Endothelial cell of umbilical vein (primary cell): Measurements from ENCODE around the gene EAPP. TPM values are rescaled to one million over a fixed set of nuclear protein-coding genes. Genes with fewer than 3 reads are reported as not detected.
"Not testable (repeated sequence)": the region's sequence is repeated elsewhere in the genome, so short reads cannot be mapped to it uniquely, and the experiment has no call there.

Experiments
- BruUV-seq: library from RNA; stranded (reverse); fragments of 400-500 nt; replicated peaks from 2 replicates; lab custom pipeline; 2021; lab: Mats Ljungman, UMichigan
- CTCF ChIA-PET: fragments of 300-600, 350-600 bp; sonication (Branson Sonifier 250); formaldehyde crosslinking; loops from one replicate; lab custom pipeline; 2021; ENCODE audit warnings: antibody characterized with exemption, inconsistent platforms; lab: Charles Lee
- POLR2A ChIA-PET: fragments of 300-600, 350-600 bp; sonication (Branson Sonifier 250); formaldehyde crosslinking; loops from one replicate; lab custom pipeline; 2021; ENCODE audit warnings: antibody characterized with exemption, inconsistent platforms; lab: Charles Lee
- DNase-seq: peaks from one replicate; pipeline ENCODE4 v3.0.0-alpha.2; 2011; ENCODE audit warnings: low read depth, low spot score
- FAIRE-seq: peaks from 2 replicates; lab custom pipeline; 2011; peaks lifted over from hg19 to GRCh38; lab: Jason Lieb, UNC
- H2AFZ ChIP-seq: 2 replicates; pipeline ENCODE4 v1.6.0; 2012; ENCODE audit warnings: low read depth, low read length, control low read depth, inconsistent platforms
- H3K27ac ChIP-seq: 2 replicates; pipeline ENCODE4 v1.5.1; 2011; ENCODE audit warnings: low read depth, mild to moderate bottlenecking, control low read depth, low read length, moderate library complexity; ENCODE audit not compliant: insufficient read depth
- H3K27me3 ChIP-seq, 2 experiments: 2 replicates each; pipeline versions ENCODE4 v1.6.0 to v1.6.1; 2011; ENCODE audit warnings: low read length in 2 of 2, mixed read lengths in 1 of 2; ENCODE audit not compliant: control insufficient read depth in 2 of 2, insufficient read depth in 2 of 2
- H3K36me3 ChIP-seq, 2 experiments: 2 replicates in 1 of 2; 3 replicates in 1 of 2; pipeline ENCODE4 v1.5.1; 2011; ENCODE audit warnings: low read length in 2 of 2, mild to moderate bottlenecking in 1 of 2, moderate library complexity in 1 of 2; ENCODE audit not compliant: control insufficient read depth in 2 of 2, insufficient read depth in 2 of 2; ENCODE audit errors: extremely low read depth in 1 of 2
- H3K4me1 ChIP-seq: 3 replicates; pipeline ENCODE4 v1.5.1; 2011; ENCODE audit warnings: mild to moderate bottlenecking, low read length; ENCODE audit not compliant: control insufficient read depth, insufficient read depth; ENCODE audit errors: extremely low read depth
- H3K4me2 ChIP-seq: 2 replicates; pipeline ENCODE4 v1.6.1; 2011; ENCODE audit warnings: low read length, control low read depth, mixed read lengths; ENCODE audit not compliant: insufficient read depth
- H3K4me3 ChIP-seq, 3 experiments: fragments of 200-600 bp in 1 of 3; sonication (generic), shearing (Covaris generic) in 1 of 3; replicated peaks in 1 of 3; 2 replicates each; pipeline ENCODE4 v1.5.1; 2011 to 2016; ENCODE audit warnings: control low read depth in 3 of 3, low read length in 3 of 3, mild to moderate bottlenecking in 2 of 3, inconsistent platforms in 1 of 3, low read depth in 1 of 3, moderate library complexity in 1 of 3; ENCODE audit not compliant: insufficient read depth in 1 of 3
- H3K79me2 ChIP-seq: 2 replicates; pipeline ENCODE4 v1.6.0; 2012; ENCODE audit warnings: low read length, inconsistent platforms; ENCODE audit not compliant: control insufficient read depth, insufficient read depth
- H3K9ac ChIP-seq: replicated peaks from 2 replicates; pipeline ENCODE3; 2011; ENCODE audit warnings: low read length, control low read depth; ENCODE audit not compliant: insufficient read depth; ENCODE audit errors: extremely low read depth
- H3K9me1 ChIP-seq: replicated peaks from 3 replicates; pipeline ENCODE4 v1.6.0; 2011; ENCODE audit warnings: mild to moderate bottlenecking, low read length; ENCODE audit not compliant: control insufficient read depth, insufficient read depth; ENCODE audit errors: extremely low read depth
- H3K9me3 ChIP-seq: replicated peaks from 2 replicates; pipeline ENCODE4 v1.5.1; 2012; ENCODE audit warnings: low read length, inconsistent platforms; ENCODE audit not compliant: control insufficient read depth, insufficient read depth
- H4K20me1 ChIP-seq: replicated peaks from 2 replicates; pipeline ENCODE3; 2011; ENCODE audit warnings: mild to moderate bottlenecking, low read length; ENCODE audit not compliant: control insufficient read depth, insufficient read depth; ENCODE audit errors: extremely low read depth
- EZH2 ChIP-seq: IDR thresholded peaks from 2 replicates; pipeline ENCODE4 v1.6.1; 2012; ENCODE audit warnings: borderline replicate concordance, low read depth, mild to moderate bottlenecking, moderate library complexity, low read length, inconsistent platforms; ENCODE audit not compliant: severe bottlenecking
- FOS ChIP-seq: IDR thresholded peaks from 2 replicates; pipeline ENCODE4 v1.6.1; 2011; ENCODE audit warnings: mild to moderate bottlenecking, low read length, moderate library complexity, borderline replicate concordance; ENCODE audit not compliant: insufficient read depth
- GATA2 ChIP-seq: IDR thresholded peaks from 2 replicates; pipeline ENCODE4 v1.7.0; 2011; ENCODE audit warnings: low read depth, mild to moderate bottlenecking, moderate library complexity, mixed read lengths, low read length; ENCODE audit not compliant: insufficient read length, insufficient read depth
- POLR2A ChIP-seq: IDR thresholded peaks from 2 replicates; pipeline ENCODE4 v1.6.1; 2012; ENCODE audit warnings: low read depth, mild to moderate bottlenecking, control low read depth, low read length
- dilution Hi-C: fragments of 300-500 bp; cut with MboI; formaldehyde crosslinking; loops from one replicate; pipeline ENCODE4 v1.15.0; 2019; ENCODE audit warnings: low sequenced_read_pairs; ENCODE audit not compliant: extremely low pct_ligation_motif_present
- intact Hi-C: fragments of 100-400 bp; cut with micrococcal nuclease; formaldehyde crosslinking; loops from one replicate; pipeline ENCODE4 v1.10.0; 2022
- polyA plus RNA-seq, 4 experiments: library from polyadenylated mRNA; depleted of rRNA in 3 of 4; stranded (reverse) in 3 of 4; unstranded in 1 of 4; fragments of >200 nt; gene quantifications; 2 replicates each; pipeline versions ENCODE4 v1.2.1 to v1.2.3, GENCODE V29; 2011 to 2012; ENCODE audit warnings: missing spikeins in 1 of 4
- total RNA-seq: library from RNA; stranded (reverse); gene quantifications from 2 replicates; pipeline ENCODE4 v1.2.3, GENCODE V29; 2021
- TF ChIP-seq, protein P1 (sequence below): IDR thresholded peaks from 2 replicates; pipeline ENCODE4 v1.6.1; 2011; ENCODE audit not compliant: insufficient read depth, insufficient read length

The EAPP gene
- total and polyA plus RNA-seq, 2 donors (not counting 3 experiments of a cell fraction or from before 2014, with no cell fraction given): 16.6 to 22.2 TPM

DNA sequence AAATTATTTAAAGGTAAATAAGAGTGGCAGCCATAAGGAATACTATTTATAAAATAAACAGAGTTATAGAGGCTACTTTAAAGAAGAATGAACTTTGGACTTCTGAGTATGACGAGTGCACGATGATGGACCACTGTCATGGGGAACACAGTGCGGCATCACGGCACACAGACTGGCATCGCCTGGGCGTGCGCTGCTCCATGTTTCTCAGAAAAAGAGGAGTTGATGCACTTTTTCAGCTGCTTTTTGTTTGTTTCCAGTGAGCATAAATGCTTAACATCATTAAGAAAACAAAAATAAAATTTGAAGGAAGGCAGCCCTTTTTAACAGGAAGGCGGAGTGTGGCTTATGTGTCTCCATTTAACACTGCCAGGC, 23.3 kb upstream of the EAPP start:
- DNase-seq (no peak), FAIRE-seq (no peak)
- H3K27me3 ChIP-seq: no peaks in the 10 kb centered on the region
- H3K27ac ChIP-seq: no peak overlapping the region
- H3K9me1 ChIP-seq: no peaks in the 10 kb centered on the region
- H3K4me2 ChIP-seq: no peak overlapping the region
- H3K79me2 ChIP-seq: no peaks in the 10 kb centered on the region
- ChIA-PET CTCF (no interaction called here), POLR2A (no interaction called here)
- no peaks in the 10 kb centered on the region for H3K4me1 ChIP-seq
- H3K36me3 ChIP-seq: peaks cover 4% of the 10 kb centered on the region in 2 experiments
- no peaks in the 10 kb centered on the region for H4K20me1 ChIP-seq
- dilution Hi-C loops: no loop called here
- no peak overlapping the region for H3K9ac ChIP-seq
- intact Hi-C loops: no loop called here
- H3K9me3 ChIP-seq: no peaks in the 10 kb centered on the region
- no peak overlapping the region for H2AFZ ChIP-seq
- no peak overlapping the region for H3K4me3 ChIP-seq
- BruUV-seq: no TSS peak
- TF ChIP-seq GATA2: no peak
- TF ChIP-seq, protein P1, sequence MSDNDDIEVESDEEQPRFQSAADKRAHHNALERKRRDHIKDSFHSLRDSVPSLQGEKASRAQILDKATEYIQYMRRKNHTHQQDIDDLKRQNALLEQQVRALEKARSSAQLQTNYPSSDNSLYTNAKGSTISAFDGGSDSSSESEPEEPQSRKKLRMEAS: no peak
- no peak for TF ChIP-seq POLR2A
- TF ChIP-seq FOS: no peak
- TF ChIP-seq EZH2: no peak

- CTCF ChIA-PET, H3K9me3 ChIP-seq, DNase-seq, H3K4me3 ChIP-seq, H3K27ac ChIP-seq, H4K20me1 ChIP-seq, H3K4me2 ChIP-seq, H3K9ac ChIP-seq, H3K79me2 ChIP-seq, H2AFZ ChIP-seq, H3K9me1 ChIP-seq, intact Hi-C loops, FAIRE-seq, H3K36me3 ChIP-seq, dilution Hi-C loops, H3K27me3 ChIP-seq, POLR2A ChIA-PET, H3K4me1 ChIP-seq: not testable (repeated sequence)
- TSS peak; percentile 14 for BruUV-seq
Observed at GRCh38 chr14:34562037-34562775, 22.7 kb upstream of the EAPP start.

DNA sequence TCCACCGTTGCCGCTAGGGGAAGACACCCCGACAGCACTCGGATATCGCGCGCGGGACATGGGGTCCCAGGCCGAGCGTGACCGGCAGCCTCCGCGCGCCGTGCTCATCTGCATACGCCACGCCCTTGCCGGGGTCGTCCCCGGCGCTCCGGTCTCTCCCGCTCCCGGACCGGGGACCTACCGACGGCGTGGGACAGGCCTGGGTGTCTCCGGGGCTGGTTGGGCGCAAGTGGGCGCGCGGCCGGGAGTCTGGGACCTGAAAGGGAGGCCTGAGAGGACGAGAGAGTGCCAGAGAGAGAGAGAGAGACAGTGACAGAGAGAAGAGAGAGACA, 17.0 kb upstream of the EAPP start:
- H4K20me1 ChIP-seq, H3K4me2 ChIP-seq, FAIRE-seq, H3K79me2 ChIP-seq, H3K9me1 ChIP-seq, H3K27ac ChIP-seq, H3K9me3 ChIP-seq, H2AFZ ChIP-seq, BruUV-seq, DNase-seq, H3K9ac ChIP-seq, POLR2A ChIA-PET, intact Hi-C loops, H3K4me3 ChIP-seq, H3K27me3 ChIP-seq, H3K36me3 ChIP-seq, CTCF ChIA-PET, H3K4me1 ChIP-seq, dilution Hi-C loops: not testable (repeated sequence)
